ENCODE data around the gene CD274. TPM values are rescaled to one million over a fixed set of nuclear protein-coding genes. Genes with fewer than 3 reads are reported as not detected.

Gene CD274
- total and polyA plus RNA-seq, 2 experiments from 2014 or later, result not detected

DNA sequence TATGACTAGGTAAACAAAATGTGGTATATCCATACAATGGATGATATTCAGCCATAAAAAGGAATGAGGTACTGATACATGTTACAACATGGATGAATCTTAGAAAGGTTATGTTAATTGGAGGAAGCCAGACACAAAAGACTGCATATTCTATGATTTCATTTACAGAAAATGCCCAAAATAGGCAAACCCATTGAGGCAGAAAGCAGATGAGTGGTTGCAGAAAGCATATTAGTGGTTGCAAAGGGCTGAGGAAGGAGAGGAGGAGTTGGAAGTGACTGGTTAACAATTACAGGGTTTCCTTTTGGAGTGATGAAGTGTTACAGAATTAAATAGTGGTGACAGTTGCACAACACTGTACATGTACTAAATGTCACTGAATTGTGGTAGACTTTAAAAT lies 30.4 kb upstream of the CD274 start:
- Mint-ChIP-seq H3K27me3 (ENCODE audit: insufficient read depth, low read depth, poor library complexity) (peaks cover 6% of the 10 kb centered on the region), H3K36me3 (ENCODE audit: low read depth) (peaks cover 3% of the 10 kb centered on the region; the same call in 1 of the 3 replicates), H3K27ac (no peak overlapping the region), H3K4me1 (peaks cover 10% of the 10 kb centered on the region), H3K4me3 (no peak overlapping the region), H3K9me3 (no peaks in the 10 kb centered on the region)
- DNase-seq (ENCODE audit: low spot score), result no peak
- Histone ChIP-seq H3K4me1 (ENCODE audit: insufficient read depth) (peaks cover 8% of the 10 kb centered on the region), H3K27me3 (ENCODE audit: insufficient read depth) (no peaks in the 10 kb centered on the region), H3K4me2 (no peak overlapping the region), H4K20me1 (replicated peaks; ENCODE audit: insufficient read depth) (no peaks in the 10 kb centered on the region), H2AFZ (no peak overlapping the region), H3K79me2 (replicated peaks; ENCODE audit: insufficient read depth) (no peaks in the 10 kb centered on the region), H3K4me3 (no peak overlapping the region), H3K36me3 (ENCODE audit: insufficient read depth) (no peaks in the 10 kb centered on the region), H3K27ac (ENCODE audit: low read depth) (no peak overlapping the region), H3K9me2 (ENCODE audit: insufficient read depth) (no peaks in the 10 kb centered on the region), H3F3A (replicated peaks; ENCODE audit: low read depth) (no peaks in the 10 kb centered on the region)
- ATAC-seq, result no peak
- TF ChIP-seq STAT1 (IDR thresholded peaks at IDR 0.05; ENCODE audit: unreplicated experiment) (no peak), POLR2AphosphoS5 (IDR thresholded peaks at IDR 0.05; ENCODE audit: low read depth) (no peak)
- TF ChIP-seq, protein P1, sequence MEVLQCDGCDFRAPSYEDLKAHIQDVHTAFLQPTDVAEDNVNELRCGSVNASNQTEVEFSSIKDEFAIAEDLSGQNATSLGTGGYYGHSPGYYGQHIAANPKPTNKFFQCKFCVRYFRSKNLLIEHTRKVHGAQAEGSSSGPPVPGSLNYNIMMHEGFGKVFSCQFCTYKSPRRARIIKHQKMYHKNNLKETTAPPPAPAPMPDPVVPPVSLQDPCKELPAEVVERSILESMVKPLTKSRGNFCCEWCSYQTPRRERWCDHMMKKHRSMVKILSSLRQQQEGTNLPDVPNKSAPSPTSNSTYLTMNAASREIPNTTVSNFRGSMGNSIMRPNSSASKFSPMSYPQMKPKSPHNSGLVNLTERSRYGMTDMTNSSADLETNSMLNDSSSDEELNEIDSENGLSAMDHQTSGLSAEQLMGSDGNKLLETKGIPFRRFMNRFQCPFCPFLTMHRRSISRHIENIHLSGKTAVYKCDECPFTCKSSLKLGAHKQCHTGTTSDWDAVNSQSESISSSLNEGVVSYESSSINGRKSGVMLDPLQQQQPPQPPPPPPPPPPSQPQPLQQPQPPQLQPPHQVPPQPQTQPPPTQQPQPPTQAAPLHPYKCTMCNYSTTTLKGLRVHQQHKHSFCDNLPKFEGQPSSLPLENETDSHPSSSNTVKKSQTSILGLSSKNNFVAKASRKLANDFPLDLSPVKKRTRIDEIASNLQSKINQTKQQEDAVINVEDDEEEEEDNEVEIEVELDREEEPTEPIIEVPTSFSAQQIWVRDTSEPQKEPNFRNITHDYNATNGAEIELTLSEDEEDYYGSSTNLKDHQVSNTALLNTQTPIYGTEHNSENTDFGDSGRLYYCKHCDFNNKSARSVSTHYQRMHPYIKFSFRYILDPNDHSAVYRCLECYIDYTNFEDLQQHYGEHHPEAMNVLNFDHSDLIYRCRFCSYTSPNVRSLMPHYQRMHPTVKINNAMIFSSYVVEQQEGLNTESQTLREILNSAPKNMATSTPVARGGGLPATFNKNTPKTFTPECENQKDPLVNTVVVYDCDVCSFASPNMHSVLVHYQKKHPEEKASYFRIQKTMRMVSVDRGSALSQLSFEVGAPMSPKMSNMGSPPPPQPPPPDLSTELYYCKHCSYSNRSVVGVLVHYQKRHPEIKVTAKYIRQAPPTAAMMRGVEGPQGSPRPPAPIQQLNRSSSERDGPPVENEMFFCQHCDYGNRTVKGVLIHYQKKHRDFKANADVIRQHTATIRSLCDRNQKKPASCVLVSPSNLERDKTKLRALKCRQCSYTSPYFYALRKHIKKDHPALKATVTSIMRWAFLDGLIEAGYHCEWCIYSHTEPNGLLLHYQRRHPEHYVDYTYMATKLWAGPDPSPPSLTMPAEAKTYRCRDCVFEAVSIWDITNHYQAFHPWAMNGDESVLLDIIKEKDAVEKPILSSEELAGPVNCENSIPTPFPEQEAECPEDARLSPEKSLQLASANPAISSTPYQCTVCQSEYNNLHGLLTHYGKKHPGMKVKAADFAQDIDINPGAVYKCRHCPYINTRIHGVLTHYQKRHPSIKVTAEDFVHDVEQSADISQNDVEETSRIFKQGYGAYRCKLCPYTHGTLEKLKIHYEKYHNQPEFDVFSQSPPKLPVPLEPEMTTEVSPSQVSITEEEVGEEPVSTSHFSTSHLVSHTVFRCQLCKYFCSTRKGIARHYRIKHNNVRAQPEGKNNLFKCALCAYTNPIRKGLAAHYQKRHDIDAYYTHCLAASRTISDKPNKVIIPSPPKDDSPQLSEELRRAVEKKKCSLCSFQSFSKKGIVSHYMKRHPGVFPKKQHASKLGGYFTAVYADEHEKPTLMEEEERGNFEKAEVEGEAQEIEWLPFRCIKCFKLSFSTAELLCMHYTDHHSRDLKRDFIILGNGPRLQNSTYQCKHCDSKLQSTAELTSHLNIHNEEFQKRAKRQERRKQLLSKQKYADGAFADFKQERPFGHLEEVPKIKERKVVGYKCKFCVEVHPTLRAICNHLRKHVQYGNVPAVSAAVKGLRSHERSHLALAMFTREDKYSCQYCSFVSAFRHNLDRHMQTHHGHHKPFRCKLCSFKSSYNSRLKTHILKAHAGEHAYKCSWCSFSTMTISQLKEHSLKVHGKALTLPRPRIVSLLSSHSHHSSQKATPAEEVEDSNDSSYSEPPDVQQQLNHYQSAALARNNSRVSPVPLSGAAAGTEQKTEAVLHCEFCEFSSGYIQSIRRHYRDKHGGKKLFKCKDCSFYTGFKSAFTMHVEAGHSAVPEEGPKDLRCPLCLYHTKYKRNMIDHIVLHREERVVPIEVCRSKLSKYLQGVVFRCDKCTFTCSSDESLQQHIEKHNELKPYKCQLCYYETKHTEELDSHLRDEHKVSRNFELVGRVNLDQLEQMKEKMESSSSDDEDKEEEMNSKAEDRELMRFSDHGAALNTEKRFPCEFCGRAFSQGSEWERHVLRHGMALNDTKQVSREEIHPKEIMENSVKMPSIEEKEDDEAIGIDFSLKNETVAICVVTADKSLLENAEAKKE (CRISPR knock-in tag; IDR thresholded peaks at IDR 0.05), result no peak

DNA sequence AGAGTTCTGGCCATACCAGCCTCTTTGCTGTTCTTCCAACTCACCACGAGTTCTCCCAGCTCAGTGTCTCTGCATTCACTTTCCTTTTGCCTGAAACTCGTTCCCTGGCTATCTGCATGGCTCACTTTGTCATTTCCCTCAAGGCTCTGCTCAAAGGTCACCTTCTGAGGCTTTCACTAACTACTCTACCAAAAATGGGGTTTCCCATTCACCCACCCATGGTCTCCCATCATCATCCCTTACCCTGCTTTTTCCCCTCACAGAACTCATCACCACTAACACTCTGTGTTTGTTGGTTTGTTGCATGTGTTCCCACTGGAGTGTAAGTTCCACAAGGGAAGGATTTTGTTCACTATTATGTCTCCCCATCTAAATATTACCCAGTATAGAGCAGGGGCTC lies 29.2 kb upstream of the CD274 start:
- Histone ChIP-seq H3K27me3 (ENCODE audit: insufficient read depth) (no peaks in the 10 kb centered on the region), H3K4me3 (no peak overlapping the region), H3K4me2 (no peak overlapping the region), H3K36me3 (ENCODE audit: insufficient read depth) (no peaks in the 10 kb centered on the region), H3F3A (replicated peaks; ENCODE audit: low read depth) (no peaks in the 10 kb centered on the region), H3K4me1 (ENCODE audit: insufficient read depth) (peaks cover 8% of the 10 kb centered on the region), H4K20me1 (replicated peaks; ENCODE audit: insufficient read depth) (no peaks in the 10 kb centered on the region), H3K9me2 (ENCODE audit: insufficient read depth) (no peaks in the 10 kb centered on the region), H3K79me2 (replicated peaks; ENCODE audit: insufficient read depth) (no peaks in the 10 kb centered on the region), H3K27ac (ENCODE audit: low read depth) (no peak overlapping the region), H2AFZ (no peak overlapping the region)
- Mint-ChIP-seq H3K4me3 (no peak overlapping the region), H3K4me1 (peaks cover 10% of the 10 kb centered on the region), H3K36me3 (ENCODE audit: low read depth) (peaks cover 3% of the 10 kb centered on the region; the same call in 1 of the 3 replicates), H3K9me3 (no peaks in the 10 kb centered on the region), H3K27me3 (ENCODE audit: insufficient read depth, low read depth, poor library complexity) (peaks cover 6% of the 10 kb centered on the region), H3K27ac (no peak overlapping the region)
- ATAC-seq, result no peak
- DNase-seq (ENCODE audit: low spot score), result no peak
- TF ChIP-seq ZNF331 (CRISPR knock-in tag; IDR thresholded peaks at IDR 0.05; ENCODE audit: low read depth), result no peak
- TF ChIP-seq EZH2phosphoT487 (IDR thresholded peaks at IDR 0.05; ENCODE audit: unreplicated experiment), result no peak
- TF ChIP-seq EZH2 (IDR thresholded peaks at IDR 0.05; ENCODE audit: low read depth, unreplicated experiment), result no peak
- TF ChIP-seq, protein P2, sequence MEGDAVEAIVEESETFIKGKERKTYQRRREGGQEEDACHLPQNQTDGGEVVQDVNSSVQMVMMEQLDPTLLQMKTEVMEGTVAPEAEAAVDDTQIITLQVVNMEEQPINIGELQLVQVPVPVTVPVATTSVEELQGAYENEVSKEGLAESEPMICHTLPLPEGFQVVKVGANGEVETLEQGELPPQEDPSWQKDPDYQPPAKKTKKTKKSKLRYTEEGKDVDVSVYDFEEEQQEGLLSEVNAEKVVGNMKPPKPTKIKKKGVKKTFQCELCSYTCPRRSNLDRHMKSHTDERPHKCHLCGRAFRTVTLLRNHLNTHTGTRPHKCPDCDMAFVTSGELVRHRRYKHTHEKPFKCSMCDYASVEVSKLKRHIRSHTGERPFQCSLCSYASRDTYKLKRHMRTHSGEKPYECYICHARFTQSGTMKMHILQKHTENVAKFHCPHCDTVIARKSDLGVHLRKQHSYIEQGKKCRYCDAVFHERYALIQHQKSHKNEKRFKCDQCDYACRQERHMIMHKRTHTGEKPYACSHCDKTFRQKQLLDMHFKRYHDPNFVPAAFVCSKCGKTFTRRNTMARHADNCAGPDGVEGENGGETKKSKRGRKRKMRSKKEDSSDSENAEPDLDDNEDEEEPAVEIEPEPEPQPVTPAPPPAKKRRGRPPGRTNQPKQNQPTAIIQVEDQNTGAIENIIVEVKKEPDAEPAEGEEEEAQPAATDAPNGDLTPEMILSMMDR (conservative IDR thresholded peaks at IDR 0.05; ENCODE audit: low read depth in 2 of 2), result no peak
- no peak for TF ChIP-seq ZNF114 (CRISPR knock-in tag; IDR thresholded peaks at IDR 0.05)
- no peak for TF ChIP-seq NANOG (IDR thresholded peaks at IDR 0.05; ENCODE audit: borderline replicate concordance)
- no peak for TF ChIP-seq CREB1 (CRISPR knock-in tag; IDR thresholded peaks at IDR 0.05; ENCODE audit: low read depth)
- no peak for TF ChIP-seq STAT1 (IDR thresholded peaks at IDR 0.05; ENCODE audit: unreplicated experiment)
- no peak for TF ChIP-seq JUNB (IDR thresholded peaks at IDR 0.05; ENCODE audit: unreplicated experiment)
